OCI-LY1 (cell line): ENCODE measurements around the gene RAPGEF1.

Experiments used
- H2AFZ ChIP-seq: fragments of 200-600 bp; sonication (generic), shearing (Covaris generic); 2 replicates; pipeline ENCODE4 v1.6.0; 2014; ENCODE audit warnings: antibody characterized with exemption, mild to moderate bottlenecking, low read length
- H3F3A ChIP-seq: fragments of 200-600 bp; sonication (generic), shearing (Covaris generic); 2 replicates; pipeline ENCODE4 v1.6.0; 2014; ENCODE audit warnings: mild to moderate bottlenecking, antibody characterized with exemption, low read length, moderate library complexity; ENCODE audit not compliant: insufficient read depth
- H3K27ac ChIP-seq: fragments of 200-600 bp; sonication (generic); 2 replicates; pipeline ENCODE4 v1.5.1; 2014; ENCODE audit warnings: low read length, mixed run types, mild to moderate bottlenecking, low read depth; ENCODE audit not compliant: poor library complexity, severe bottlenecking
- H3K27me3 ChIP-seq: fragments of 200-600 bp; sonication (generic); 2 replicates; pipeline ENCODE4 v1.6.0; 2014; ENCODE audit warnings: antibody characterized with exemption, mild to moderate bottlenecking, low read length, moderate library complexity; ENCODE audit not compliant: insufficient read depth
- H3K36me3 ChIP-seq: fragments of 200-600 bp; sonication (generic); 2 replicates; pipeline ENCODE4 v1.6.1; 2014; ENCODE audit warnings: mild to moderate bottlenecking, antibody characterized with exemption, low read length, moderate library complexity, mixed read lengths; ENCODE audit not compliant: insufficient read depth
- H3K4me1 ChIP-seq: fragments of 200-600 bp; sonication (generic); 2 replicates; pipeline ENCODE4 v1.5.1; 2014; ENCODE audit warnings: mild to moderate bottlenecking, low read length, moderate library complexity; ENCODE audit not compliant: insufficient read depth, severe bottlenecking
- H3K4me2 ChIP-seq: fragments of 200-600 bp; sonication (generic), shearing (Covaris generic); 2 replicates; pipeline ENCODE4 v1.6.1; 2014; ENCODE audit warnings: low read length
- H3K4me3 ChIP-seq: fragments of 200-600 bp; sonication (generic); 2 replicates; pipeline ENCODE4 v1.5.1; 2014; ENCODE audit warnings: low read length, low read depth, mild to moderate bottlenecking, mixed read lengths; ENCODE audit not compliant: poor library complexity, severe bottlenecking
- H3K79me2 ChIP-seq: fragments of 200-600 bp; shearing (Covaris generic); 2 replicates; pipeline ENCODE4 v1.6.1; 2016; ENCODE audit warnings: mixed run types, low read length, mixed read lengths; ENCODE audit not compliant: insufficient read depth
- H3K9ac ChIP-seq: fragments of 200-600 bp; sonication (generic), shearing (Covaris generic); 2 replicates; pipeline ENCODE4 v1.6.1; 2014; ENCODE audit warnings: mild to moderate bottlenecking, low read length, mixed read lengths
- H3K9me2 ChIP-seq: fragments of 200-600 bp; sonication (generic), shearing (Covaris generic); 2 replicates; pipeline ENCODE4 v1.6.1; 2014; ENCODE audit warnings: low read depth, mild to moderate bottlenecking, low read length, mixed read lengths
- H3K9me3 ChIP-seq: fragments of 200-600 bp; shearing (Covaris generic); 2 replicates; pipeline ENCODE4 v1.6.1; 2014; ENCODE audit warnings: low read length, mixed read lengths
- H4K20me1 ChIP-seq: fragments of 200-600 bp; sonication (generic), shearing (Covaris generic); 2 replicates; pipeline ENCODE4 v1.6.0; 2016; ENCODE audit warnings: mild to moderate bottlenecking, low read length; ENCODE audit not compliant: insufficient read depth
- CTCF ChIP-seq: fragments of 200-600 bp; sonication (generic), shearing (Covaris generic); IDR thresholded peaks from 2 replicates; pipeline ENCODE4 v1.5.1; 2017; ENCODE audit warnings: mild to moderate bottlenecking, antibody characterized with exemption, low read length, moderate library complexity, mixed read lengths
- EZH2 ChIP-seq: fragments of 200-600 bp; sonication (generic), shearing (Covaris generic); IDR thresholded peaks from 2 replicates; pipeline ENCODE4 v1.8.0; 2017; ENCODE audit warnings: borderline replicate concordance, mixed run types, mild to moderate bottlenecking, antibody characterized with exemption, low read length, moderate library complexity, mixed read lengths

The RAPGEF1 gene

GRCh38 chr9:131530920-131531832 is 208.7 kb downstream of the RAPGEF1 start, which contains the start of gene UCK1:
UCK1 (minus strand) TSS chr9:131531263; CDS start chr9:131531174, 89 bp downstream.
- H3K27ac ChIP-seq = peak within 1 kb of the TSS; percentile 38
- no peaks in the 10 kb centered on the region for H4K20me1 ChIP-seq
- H3K27me3 ChIP-seq = 0 out of 2 replicates have a peak, but pooled peaks cover 4% of the 10 kb centered on the region
- peaks cover 17% of the 10 kb centered on the region for H3K4me1 ChIP-seq
- H3K4me2 ChIP-seq = peak within 1 kb of the TSS; percentile 94
- peak within 1 kb of the TSS; percentile 71 for H3K4me3 ChIP-seq
- H3K9ac ChIP-seq = peak within 1 kb of the TSS; percentile 90
- H2AFZ ChIP-seq = no peak within 1 kb of the TSS
- peaks cover 35% of the 10 kb centered on the region; the same call in 1 of the 2 replicates for H3K36me3 ChIP-seq
- no peaks in the 10 kb centered on the region for H3K9me2 ChIP-seq
- TF ChIP-seq CTCF (no peak), EZH2 (no peak)
- no peaks in the 10 kb centered on the region for H3K79me2 ChIP-seq
- H3F3A ChIP-seq = no peaks in the 10 kb centered on the region
- no peaks in the 10 kb centered on the region for H3K9me3 ChIP-seq

- H4K20me1 ChIP-seq = no peaks in the 10 kb centered on the region
- H3K9ac ChIP-seq = peak overlapping the region; percentile 90
- H3K9me2 ChIP-seq = no peaks in the 10 kb centered on the region
- H3K36me3 ChIP-seq = peaks cover 42% of the 10 kb centered on the region; the same call in 1 of the 2 replicates
- TF ChIP-seq EZH2 (no peak), CTCF (no peak)
- H3K9me3 ChIP-seq = no peaks in the 10 kb centered on the region
- H3K27ac ChIP-seq = peak overlapping the region; percentile 38
- no peak overlapping the region for H2AFZ ChIP-seq
- H3F3A ChIP-seq = no peaks in the 10 kb centered on the region
- H3K79me2 ChIP-seq = no peaks in the 10 kb centered on the region
- 0 out of 2 replicates have a peak, but pooled peaks cover 2% of the 10 kb centered on the region for H3K27me3 ChIP-seq
- H3K4me3 ChIP-seq = peak overlapping the region; percentile 71
- H3K4me2 ChIP-seq = peak overlapping the region; percentile 94
- H3K4me1 ChIP-seq = peaks cover 17% of the 10 kb centered on the region
Observed at GRCh38 chr9:131530546-131530919, 209.3 kb downstream of the RAPGEF1 start.

GRCh38 chr9:131529597-131530545 is 210.0 kb downstream of the RAPGEF1 start:
- Histone ChIP-seq H3F3A (no peaks in the 10 kb centered on the region), H3K9me2 (no peaks in the 10 kb centered on the region), H3K79me2 (no peaks in the 10 kb centered on the region), H3K9ac (peak overlapping the region; percentile 90), H3K9me3 (no peaks in the 10 kb centered on the region), H3K27me3 (no peaks in the 10 kb centered on the region), H2AFZ (no peak overlapping the region), H3K4me2 (peak overlapping the region; percentile 94), H3K27ac (peak overlapping the region; percentile 38), H4K20me1 (no peaks in the 10 kb centered on the region), H3K4me3 (peak overlapping the region; percentile 71), H3K36me3 (peaks cover 46% of the 10 kb centered on the region; the same call in 1 of the 2 replicates), H3K4me1 (peaks cover 17% of the 10 kb centered on the region)
- TF ChIP-seq EZH2 = no peak
- TF ChIP-seq CTCF = no peak
